Transverse colon (tissue), 3 donors: Measurements from ENCODE around the gene FAM228A.
A peak's percentile ranks its signal among the peaks of the same experiment; 100 is the strongest.

Experiments
- EP300 ChIP-seq: sonication (generic); formaldehyde crosslinking; IDR thresholded peaks from one replicate; pipeline ENCODE4 v1.6.1; 2017; ENCODE audit warnings: antibody characterized with exemption, low read depth
- TF ChIP-seq, protein P1 (sequence below), 5 experiments: fragments of 200-600 bp in 3 of 5; fragments of 450-650 bp in 2 of 5; sonication (generic) in 3 of 5; IDR thresholded peaks; 1 replicate in 2 of 5; 2 replicates in 3 of 5; pipeline ENCODE4 v1.5.1; 2016 to 2017; ENCODE audit warnings: antibody characterized with exemption in 5 of 5, inconsistent platforms in 3 of 5, mild to moderate bottlenecking in 2 of 5, moderate library complexity in 1 of 5

DNA sequence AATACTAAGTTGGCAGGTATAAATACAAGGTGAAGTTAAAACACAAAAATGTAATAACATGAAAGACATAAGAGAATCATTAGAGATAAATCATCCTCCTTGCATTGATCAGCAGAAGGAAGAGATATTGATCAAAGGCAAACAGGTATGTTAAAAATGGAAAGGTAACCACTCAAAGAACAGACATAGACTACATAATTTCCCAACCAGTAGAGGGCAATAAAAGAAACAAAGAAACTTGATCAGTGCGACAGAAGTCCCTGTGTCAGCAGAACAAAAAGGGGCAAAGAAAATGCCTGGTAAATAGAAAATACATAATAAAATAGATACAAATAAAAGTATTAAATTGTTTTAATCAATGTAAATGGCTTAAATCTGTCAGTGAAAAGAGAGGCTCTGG is 53.6 kb downstream of the FAM228A start:
- TF ChIP-seq, protein P1, sequence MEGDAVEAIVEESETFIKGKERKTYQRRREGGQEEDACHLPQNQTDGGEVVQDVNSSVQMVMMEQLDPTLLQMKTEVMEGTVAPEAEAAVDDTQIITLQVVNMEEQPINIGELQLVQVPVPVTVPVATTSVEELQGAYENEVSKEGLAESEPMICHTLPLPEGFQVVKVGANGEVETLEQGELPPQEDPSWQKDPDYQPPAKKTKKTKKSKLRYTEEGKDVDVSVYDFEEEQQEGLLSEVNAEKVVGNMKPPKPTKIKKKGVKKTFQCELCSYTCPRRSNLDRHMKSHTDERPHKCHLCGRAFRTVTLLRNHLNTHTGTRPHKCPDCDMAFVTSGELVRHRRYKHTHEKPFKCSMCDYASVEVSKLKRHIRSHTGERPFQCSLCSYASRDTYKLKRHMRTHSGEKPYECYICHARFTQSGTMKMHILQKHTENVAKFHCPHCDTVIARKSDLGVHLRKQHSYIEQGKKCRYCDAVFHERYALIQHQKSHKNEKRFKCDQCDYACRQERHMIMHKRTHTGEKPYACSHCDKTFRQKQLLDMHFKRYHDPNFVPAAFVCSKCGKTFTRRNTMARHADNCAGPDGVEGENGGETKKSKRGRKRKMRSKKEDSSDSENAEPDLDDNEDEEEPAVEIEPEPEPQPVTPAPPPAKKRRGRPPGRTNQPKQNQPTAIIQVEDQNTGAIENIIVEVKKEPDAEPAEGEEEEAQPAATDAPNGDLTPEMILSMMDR (IDR thresholded peaks at IDR 0.05): peak in 3 of 5 experiments; percentile 9 to 20 (median 18)
- TF ChIP-seq EP300: no peak
